OCI-LY3 (cell line): ENCODE results near the gene MMP1.

Experiments
- H2AFZ ChIP-seq: fragments of 200-600, 300-600 bp; shearing (Covaris generic); 2 replicates; pipeline ENCODE4 v1.6.0; 2014; ENCODE audit warnings: antibody characterized with exemption, low read depth, low read length
- H3K27ac ChIP-seq: fragments of 200-600, 300-600 bp; sonication (generic); 2 replicates; pipeline ENCODE4 v1.5.1; 2014; ENCODE audit warnings: mild to moderate bottlenecking, low read length, moderate library complexity, mixed read lengths
- H3K27me3 ChIP-seq: fragments of 200-600, 300-600 bp; sonication (generic); 2 replicates; pipeline ENCODE4 v1.6.1; 2014; ENCODE audit warnings: low read depth, low read length, mixed read lengths
- H3K36me3 ChIP-seq: fragments of 200-600, 300-600 bp; sonication (generic); replicated peaks from 2 replicates; pipeline ENCODE3; 2014; ENCODE audit warnings: low read depth, low read length, mixed read lengths
- H3K4me1 ChIP-seq: fragments of 300-600, 200-600 bp; sonication (generic); 2 replicates; pipeline ENCODE4 v1.6.1; 2014; ENCODE audit warnings: low read length, mixed read lengths
- H3K4me2 ChIP-seq: fragments of 200-600, 300-600 bp; sonication (generic); 2 replicates; pipeline ENCODE4 v1.6.1; 2014; ENCODE audit warnings: low read length, mixed read lengths
- H3K4me3 ChIP-seq: fragments of 300-600, 200-600 bp; sonication (generic); 2 replicates; pipeline ENCODE4 v1.5.1; 2014; ENCODE audit warnings: antibody characterized with exemption, mild to moderate bottlenecking, low read length, moderate library complexity
- H3K79me2 ChIP-seq: fragments of 300-600, 200-600 bp; shearing (Covaris generic); 2 replicates; pipeline ENCODE4 v1.6.1; 2014; ENCODE audit warnings: mild to moderate bottlenecking, low read length, mixed read lengths
- H3K9ac ChIP-seq: fragments of 300-600, 200-600 bp; shearing (Covaris generic); 2 replicates; pipeline ENCODE4 v1.6.0; 2014; ENCODE audit warnings: mild to moderate bottlenecking, low read length, moderate library complexity
- H3K9me3 ChIP-seq: fragments of 200-600, 300-600 bp; shearing (Covaris generic); 2 replicates; pipeline ENCODE4 v1.6.1; 2014; ENCODE audit warnings: low read length, mixed read lengths; ENCODE audit not compliant: insufficient read depth
- H4K20me1 ChIP-seq: fragments of 200-600, 300-600 bp; sonication (generic); 2 replicates; pipeline ENCODE4 v1.6.1; 2016; ENCODE audit warnings: low read length, mixed read lengths; ENCODE audit not compliant: insufficient read depth
- EZH2phosphoT487 ChIP-seq: fragments of 200-600 bp; shearing (Covaris generic); IDR thresholded peaks from 2 replicates; pipeline ENCODE4 v1.6.1; 2018; ENCODE audit warnings: antibody characterized with exemption, mixed run types, low read depth
- TF ChIP-seq, protein P1 (sequence below): fragments of 200-600, 300-600 bp; sonication (generic); IDR thresholded peaks from 2 replicates; pipeline ENCODE4 v1.5.1; 2014; ENCODE audit warnings: antibody characterized with exemption, low read length, low read depth

MMP1 gene

DNA sequence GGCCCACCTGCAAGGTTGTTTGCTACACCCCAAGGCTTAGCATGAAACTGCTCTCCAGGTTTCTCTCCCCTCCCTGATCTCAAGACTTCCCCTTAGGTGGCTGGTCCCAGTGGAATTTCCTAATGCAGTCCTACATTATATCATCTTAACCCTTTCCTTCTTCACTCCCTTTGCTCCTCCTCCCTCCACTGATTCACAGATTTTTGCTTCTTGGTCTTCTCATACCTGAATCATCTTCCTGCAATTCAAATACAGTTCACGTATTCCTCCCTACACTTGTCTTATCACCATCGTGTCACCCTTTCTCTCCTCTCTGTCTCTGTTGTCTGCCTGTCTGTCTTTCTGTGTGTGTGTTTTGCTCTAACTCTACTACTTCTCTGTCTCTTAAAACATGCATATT lies 34.5 kb downstream of the MMP1 start:
- H3K27ac ChIP-seq: no peak overlapping the region
- TF ChIP-seq, protein P1, sequence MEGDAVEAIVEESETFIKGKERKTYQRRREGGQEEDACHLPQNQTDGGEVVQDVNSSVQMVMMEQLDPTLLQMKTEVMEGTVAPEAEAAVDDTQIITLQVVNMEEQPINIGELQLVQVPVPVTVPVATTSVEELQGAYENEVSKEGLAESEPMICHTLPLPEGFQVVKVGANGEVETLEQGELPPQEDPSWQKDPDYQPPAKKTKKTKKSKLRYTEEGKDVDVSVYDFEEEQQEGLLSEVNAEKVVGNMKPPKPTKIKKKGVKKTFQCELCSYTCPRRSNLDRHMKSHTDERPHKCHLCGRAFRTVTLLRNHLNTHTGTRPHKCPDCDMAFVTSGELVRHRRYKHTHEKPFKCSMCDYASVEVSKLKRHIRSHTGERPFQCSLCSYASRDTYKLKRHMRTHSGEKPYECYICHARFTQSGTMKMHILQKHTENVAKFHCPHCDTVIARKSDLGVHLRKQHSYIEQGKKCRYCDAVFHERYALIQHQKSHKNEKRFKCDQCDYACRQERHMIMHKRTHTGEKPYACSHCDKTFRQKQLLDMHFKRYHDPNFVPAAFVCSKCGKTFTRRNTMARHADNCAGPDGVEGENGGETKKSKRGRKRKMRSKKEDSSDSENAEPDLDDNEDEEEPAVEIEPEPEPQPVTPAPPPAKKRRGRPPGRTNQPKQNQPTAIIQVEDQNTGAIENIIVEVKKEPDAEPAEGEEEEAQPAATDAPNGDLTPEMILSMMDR: no peak
- no peak for TF ChIP-seq EZH2phosphoT487
- no peaks in the 10 kb centered on the region for H3K4me1 ChIP-seq
- H4K20me1 ChIP-seq: no peaks in the 10 kb centered on the region
- no peak overlapping the region for H3K4me3 ChIP-seq
- H3K4me2 ChIP-seq: no peak overlapping the region
- no peak overlapping the region for H2AFZ ChIP-seq
- H3K27me3 ChIP-seq: no peaks in the 10 kb centered on the region
- no peaks in the 10 kb centered on the region for H3K79me2 ChIP-seq
- H3K36me3 ChIP-seq: no peaks in the 10 kb centered on the region
- H3K9me3 ChIP-seq: no peaks in the 10 kb centered on the region
- no peak overlapping the region for H3K9ac ChIP-seq

DNA sequence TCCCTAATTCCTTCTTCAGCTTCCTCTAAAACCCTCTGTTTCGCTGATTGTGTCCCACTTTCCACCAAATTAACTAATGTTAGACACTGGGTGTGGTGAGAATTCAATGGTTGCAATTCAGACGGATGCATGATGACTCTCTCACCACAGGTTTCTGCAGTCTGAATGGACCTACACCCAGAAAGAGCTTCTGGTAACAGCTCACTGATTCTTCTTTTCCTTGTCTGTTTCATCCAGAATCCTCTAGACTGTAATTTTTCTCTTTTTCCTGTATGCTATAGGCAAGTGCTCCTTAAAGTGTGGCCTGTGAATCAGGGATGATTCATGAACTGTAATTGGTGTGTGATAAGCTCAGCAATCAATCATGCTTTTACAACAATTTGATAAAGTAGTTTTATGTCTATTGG lies 35.6 kb downstream of the MMP1 start:
- Histone ChIP-seq H3K27ac (no peak overlapping the region), H3K4me3 (no peak overlapping the region), H3K79me2 (no peaks in the 10 kb centered on the region), H2AFZ (no peak overlapping the region), H3K9ac (no peak overlapping the region), H3K4me1 (peaks cover 6% of the 10 kb centered on the region; the same call in 1 of the 2 replicates), H3K4me2 (no peak overlapping the region), H3K27me3 (no peaks in the 10 kb centered on the region), H4K20me1 (no peaks in the 10 kb centered on the region), H3K36me3 (no peaks in the 10 kb centered on the region), H3K9me3 (no peaks in the 10 kb centered on the region)
- TF ChIP-seq, protein P1: no peak
- TF ChIP-seq EZH2phosphoT487: no peak

DNA sequence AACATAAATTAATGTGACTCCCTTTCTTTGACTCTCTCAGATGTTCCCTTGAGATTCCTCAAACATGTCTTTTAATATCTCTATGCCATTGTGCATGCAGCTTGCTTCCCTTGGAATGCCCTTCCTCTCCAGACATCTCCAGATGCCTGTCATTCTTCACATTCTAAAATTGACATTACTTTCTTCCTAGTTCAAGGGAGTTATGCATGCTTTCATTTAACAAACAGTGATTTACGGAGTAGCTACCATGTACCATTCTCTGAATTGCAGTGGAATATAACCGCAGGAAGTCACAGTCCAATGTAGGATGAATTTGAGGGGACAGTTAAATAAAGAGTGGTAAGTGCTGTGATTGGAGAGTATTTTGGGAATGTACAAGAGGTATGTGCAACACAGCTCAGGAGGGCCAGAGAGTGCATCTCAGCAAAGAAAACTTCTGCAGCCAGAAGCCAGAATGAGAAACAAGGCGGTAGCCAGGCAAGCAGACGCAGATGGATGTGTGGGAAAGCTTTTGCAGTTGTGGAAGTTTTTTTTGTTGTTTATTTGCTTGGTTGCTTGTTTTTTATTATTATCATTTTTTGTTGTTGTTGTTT lies 36.2 kb downstream of the MMP1 start:
- no peak overlapping the region for H2AFZ ChIP-seq
- no peak overlapping the region for H3K4me3 ChIP-seq
- H3K4me2 ChIP-seq: no peak overlapping the region
- peaks cover 6% of the 10 kb centered on the region; the same call in 1 of the 2 replicates for H3K4me1 ChIP-seq
- H3K9me3 ChIP-seq: no peaks in the 10 kb centered on the region
- H4K20me1 ChIP-seq: no peaks in the 10 kb centered on the region
- H3K27ac ChIP-seq: no peak overlapping the region
- TF ChIP-seq EZH2phosphoT487: no peak
- TF ChIP-seq, protein P1: no peak
- H3K36me3 ChIP-seq: no peaks in the 10 kb centered on the region
- H3K27me3 ChIP-seq: no peaks in the 10 kb centered on the region
- H3K79me2 ChIP-seq: no peaks in the 10 kb centered on the region
- no peak overlapping the region for H3K9ac ChIP-seq

DNA sequence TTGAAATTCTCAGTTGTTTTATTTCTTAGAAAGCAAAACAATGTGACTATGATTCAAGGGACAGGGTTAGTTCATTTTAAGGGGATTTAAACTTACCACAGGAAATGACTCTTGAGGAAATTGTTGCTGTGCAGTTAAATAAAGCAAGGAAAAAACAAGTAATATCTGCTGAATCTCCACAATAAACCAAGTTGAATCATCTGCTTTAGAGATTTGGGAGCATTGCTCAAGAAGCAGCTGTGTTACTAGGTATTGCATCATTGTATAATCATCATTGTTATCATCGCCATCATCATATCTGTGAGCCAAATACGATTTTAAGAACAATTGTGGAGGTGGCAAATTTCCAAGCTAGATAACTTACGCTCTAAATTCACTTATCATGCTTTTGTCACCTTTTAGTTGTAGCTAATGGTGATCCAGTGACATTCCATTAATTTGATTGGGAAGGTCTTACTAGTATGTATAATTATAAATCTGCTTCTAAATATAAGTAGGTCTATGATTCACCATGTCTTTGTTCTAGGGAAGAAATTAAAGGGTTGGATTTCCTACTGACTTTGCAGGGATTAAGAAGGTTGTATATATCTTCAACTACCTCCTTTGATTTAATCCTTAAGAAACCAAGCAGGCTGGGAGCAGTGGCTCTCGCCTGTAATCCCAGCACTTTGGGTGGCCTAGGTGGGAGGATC lies 37.5 kb downstream of the MMP1 start:
- Histone ChIP-seq H2AFZ (no peak overlapping the region), H3K4me3 (no peak overlapping the region), H3K27ac (no peak overlapping the region), H3K9me3 (no peaks in the 10 kb centered on the region), H3K36me3 (no peaks in the 10 kb centered on the region), H3K9ac (no peak overlapping the region), H3K79me2 (no peaks in the 10 kb centered on the region), H3K4me2 (no peak overlapping the region), H3K4me1 (peaks cover 6% of the 10 kb centered on the region; the same call in 1 of the 2 replicates), H4K20me1 (no peaks in the 10 kb centered on the region), H3K27me3 (no peaks in the 10 kb centered on the region)
- TF ChIP-seq, protein P1: no peak
- no peak for TF ChIP-seq EZH2phosphoT487
